ENCODE results near the gene MYBBP1A. TPM values are rescaled to one million over a fixed set of nuclear protein-coding genes. Genes with fewer than 3 reads are reported as not detected.

MYBBP1A gene
- polyA plus RNA-seq, 1 experiment = 24.1 TPM

- Histone ChIP-seq H3K36me3 (ENCODE audit: control insufficient read depth, insufficient read depth, low read length) (peaks cover 4% of the 10 kb centered on the region; the same call in 1 of the 2 replicates), H3K4me3 (ENCODE audit: low read depth, low read length) (no peak overlapping the region), H3K27me3 (ENCODE audit: control insufficient read depth, insufficient read depth, low read length) (peaks cover 5% of the 10 kb centered on the region)
- ChIA-PET CTCF (interaction anchor here (3.6 kb wide), 1 partner anchor 8 kb away, joined by 43 read pairs; no protein-coding TSS in a partner anchor), POLR2A (no interaction called here)
- TF ChIP-seq CTCF (IDR thresholded peaks at IDR 0.05; ENCODE audit: insufficient read depth, low read depth, low read length) = no peak
- no peak for DNase-seq (ENCODE audit: low read depth)
These were observed 3.3 kb upstream of the MYBBP1A start for GRCh38 chr17:4558347-4558971.

GRCh38 chr17:4557626-4558346, 2.6 kb upstream of the MYBBP1A start:
- POLR2A ChIA-PET = no interaction called here
- peaks cover 4% of the 10 kb centered on the region; the same call in 1 of the 2 replicates for H3K36me3 ChIP-seq (ENCODE audit: control insufficient read depth, insufficient read depth, low read length)
- CTCF ChIA-PET = interaction anchor here (1.4 to 3.6 kb wide), 2 partner anchors 9 to 68 kb away, joined by 3 to 43 read pairs; no protein-coding TSS in a partner anchor
- no peak for DNase-seq (ENCODE audit: low read depth)
- H3K4me3 ChIP-seq (ENCODE audit: low read depth, low read length) = no peak overlapping the region
- H3K27me3 ChIP-seq (ENCODE audit: control insufficient read depth, insufficient read depth, low read length) = peaks cover 5% of the 10 kb centered on the region
- no peak for TF ChIP-seq CTCF (IDR thresholded peaks at IDR 0.05; ENCODE audit: insufficient read depth, low read depth, low read length)

GRCh38 chr17:4556996-4557395, 1.8 kb upstream of the MYBBP1A start:
- Histone ChIP-seq H3K27me3 (ENCODE audit: control insufficient read depth, insufficient read depth, low read length) (peaks cover 4% of the 10 kb centered on the region), H3K4me3 (ENCODE audit: low read depth, low read length) (no peak overlapping the region), H3K36me3 (ENCODE audit: control insufficient read depth, insufficient read depth, low read length) (peaks cover 9% of the 10 kb centered on the region)
- ChIA-PET CTCF (interaction anchor here (1.4 to 3.6 kb wide), 2 partner anchors 9 to 69 kb away, joined by 3 to 43 read pairs; no protein-coding TSS in a partner anchor), POLR2A (no interaction called here)
- DNase-seq (ENCODE audit: low read depth) = no peak
- TF ChIP-seq CTCF (IDR thresholded peaks at IDR 0.05; ENCODE audit: insufficient read depth, low read depth, low read length) = no peak

GRCh38 chr17:4555873-4556759, 932 bp upstream of the MYBBP1A start:
- Histone ChIP-seq H3K4me3 (ENCODE audit: low read depth, low read length) (peak overlapping the region; percentile 99), H3K36me3 (ENCODE audit: control insufficient read depth, insufficient read depth, low read length) (peaks cover 14% of the 10 kb centered on the region), H3K27me3 (ENCODE audit: control insufficient read depth, insufficient read depth, low read length) (peaks cover 1% of the 10 kb centered on the region)
- TF ChIP-seq CTCF (IDR thresholded peaks at IDR 0.05; ENCODE audit: insufficient read depth, low read depth, low read length) = no peak
- ChIA-PET CTCF (interaction anchor here (0.6 to 3.6 kb wide), 3 partner anchors 10 to 92 kb away, joined by 3 to 43 read pairs (median 3); no protein-coding TSS in a partner anchor), POLR2A (interaction anchor here (0.5 kb wide), 1 partner anchor 45 kb away, joined by 3 read pairs; no protein-coding TSS in a partner anchor)
- DNase-seq (ENCODE audit: low read depth) = no peak
